Adrenal gland (tissue), 12 donors: ENCODE measurements around the gene DNAJB4. TPM values are rescaled to one million over a fixed set of nuclear protein-coding genes. Genes with fewer than 3 reads are reported as not detected.
"Not testable (repeated sequence)": the region's sequence is repeated elsewhere in the genome, so short reads cannot be mapped to it uniquely, and the experiment has no call there.

Experiments used
- DNase-seq, 7 donors: peaks; one replicate each; pipeline ENCODE4 v3.0.0-alpha.2; 2019 to 2020
- H3K27ac ChIP-seq, 5 donors: fragments of 200-600 bp; sonication (generic) in 4 of 5; 1 replicate in 3 of 5; 2 replicates in 2 of 5; pipeline versions ENCODE4 v1.5.1 to v1.8.0; 2016 to 2020; ENCODE audit warnings: mild to moderate bottlenecking in 1 of 5
- H3K27me3 ChIP-seq: fragments of 200-600 bp; 2 replicates; pipeline ENCODE4 v1.8.0; 2021
- H3K36me3 ChIP-seq, 2 donors: fragments of 200-600 bp; replicated peaks in 1 of 2; 1 replicate in 1 of 2; 2 replicates in 1 of 2; pipeline versions ENCODE4 v1.5.1 to v1.8.0; 2018 to 2022
- H3K4me1 ChIP-seq, 2 donors: fragments of 200-600 bp; replicated peaks in 1 of 2; 1 replicate in 1 of 2; 2 replicates in 1 of 2; pipeline versions ENCODE4 v1.5.1 to v1.8.0; 2018 to 2021
- H3K4me3 ChIP-seq, 4 donors: fragments of 200-600 bp; sonication (generic) in 3 of 4; one replicate each; pipeline ENCODE4 v1.5.1; 2016 to 2018
- H3K9me3 ChIP-seq, 3 donors: fragments of 200-600 bp; sonication (generic) in 1 of 3; replicated peaks in 1 of 3; 1 replicate in 2 of 3; 2 replicates in 1 of 3; pipeline versions ENCODE4 v1.5.1 to v1.8.0; 2016 to 2021
- CTCF ChIP-seq, 6 experiments: fragments of 450-650 bp in 4 of 6; fragments of 200-600 bp in 2 of 6; sonication (generic) in 1 of 6; IDR thresholded peaks; 1 replicate in 5 of 6; 2 replicates in 1 of 6; pipeline versions ENCODE4 v1.5.1 to v1.8.0; 2016 to 2021; ENCODE audit warnings: antibody characterized with exemption in 6 of 6, mild to moderate bottlenecking in 2 of 6, moderate library complexity in 1 of 6
- POLR2A ChIP-seq, 2 donors: fragments of 450-650 bp; IDR thresholded peaks; one replicate each; pipeline ENCODE4 v1.6.1; 2017; ENCODE audit warnings: antibody characterized with exemption in 2 of 2, mild to moderate bottlenecking in 2 of 2, moderate library complexity in 1 of 2
- WGBS, 4 donors: extraction: QIAGEN DNeasy Blood & Tissue Kit in 2 of 4; methylation state at CpG; one replicate each; pipeline versions ENCODE4 v1.1.5 to v1.1.7; 2013 to 2017; 5-methylcytosine and 5-hydroxymethylcytosine counted together
- intact Hi-C, 2 donors: fragments of 100-400 bp; cut with DNase I; formaldehyde crosslinking; loops; one replicate each; pipeline versions ENCODE4 v1.14.1 to v1.15.0; 2022 to 2023
- polyA plus RNA-seq, 3 donors: library from polyadenylated mRNA; stranded (reverse); fragments of 200-250 nt in 2 of 3; fragments of 350-450 nt in 1 of 3; fragmentation: Illumina TruSeq in 1 of 3; extraction: RNeasy Lipid Tissue Mini Kit (QIAGEN cat#74804) in 1 of 3; gene quantifications; one replicate each; pipeline ENCODE4 v1.2.3, GENCODE V29; 2013 to 2014
- total RNA-seq, 9 donors: library from RNA; depleted of rRNA in 4 of 9; stranded (reverse); fragments of >200 nt in 4 of 9; fragments of 120-200 nt in 1 of 9; fragmentation: NEBNext Ultra II Directional in 1 of 9; extraction: Animal tissue kit (Norgen Biotek cat#: 25700) in 1 of 9; gene quantifications; one replicate each; pipeline versions ENCODE4 v1.1.0 to v1.2.4, GENCODE V29; 2013 to 2023
- donor health status: healthy with polysubstance abuse.
- donor health status: Bipolar disorder and iron deficiency.
- donor health status: DM: yes; HTN: yes; CAD: no.
- donor health status: DM: no; HTN: no; CAD: no.
- donor health status: DM: no; HTN: no; CAD: no.
- donor health status: DM: yes; HTN: yes; CAD: no.

The DNAJB4 gene
- total and polyA plus RNA-seq, 12 donors, result 31.8 to 182 (median 68.8) TPM

- H3K27me3 ChIP-seq, result no peaks in the 10 kb centered on the region
- peaks cover 0 to 35% of the 10 kb centered on the region in 2 donors for H3K36me3 ChIP-seq
- no peaks in the 10 kb centered on the region for H3K9me3 ChIP-seq
- intact Hi-C loops, result no loop called here
- peaks cover 7 to 23% of the 10 kb centered on the region in 2 donors for H3K4me1 ChIP-seq
- no peak overlapping the region for H3K4me3 ChIP-seq
- DNase-seq, result no peak
- H3K27ac ChIP-seq, result no peak overlapping the region
- no peak for TF ChIP-seq POLR2A (IDR thresholded peaks at IDR 0.05)
- TF ChIP-seq CTCF (IDR thresholded peaks at IDR 0.05), result no peak
Observed at GRCh38 chr1:78015148-78015547, 10.4 kb downstream of the DNAJB4 start.

GRCh38 chr1:78019024-78019423 lies 14.3 kb downstream of the DNAJB4 start:
- Histone ChIP-seq H3K27ac (no peak overlapping the region), H3K36me3 (peaks cover 0 to 22% of the 10 kb centered on the region in 2 donors), H3K27me3 (no peaks in the 10 kb centered on the region), H3K4me1 (peaks cover 0 to 7% of the 10 kb centered on the region in 2 donors), H3K4me3 (no peak overlapping the region), H3K9me3 (no peaks in the 10 kb centered on the region)
- 92 to 100% (median 96%) methylated on average over 1 of the region's 1 CpG for WGBS, 4 donors
- TF ChIP-seq POLR2A (IDR thresholded peaks at IDR 0.05), result no peak
- TF ChIP-seq CTCF (IDR thresholded peaks at IDR 0.05), result no peak
- no peak for DNase-seq
- intact Hi-C loops, result no loop called here

GRCh38 chr1:78021134-78021533 lies 16.4 kb downstream of the DNAJB4 start:
- WGBS, 4 donors, result 89 to 100% (median 95%) methylated on average over 4 of the region's 4 CpGs

GRCh38 chr1:78029793-78030192 lies 25.1 kb downstream of the DNAJB4 start:
- intact Hi-C loops, result no loop called here
- Histone ChIP-seq H3K4me3 (no peak overlapping the region), H3K9me3 (no peaks in the 10 kb centered on the region), H3K27me3 (no peaks in the 10 kb centered on the region), H3K36me3 (no peaks in the 10 kb centered on the region), H3K27ac (no peak overlapping the region), H3K4me1 (peaks cover 0 to 8% of the 10 kb centered on the region in 2 donors)
- no peak for DNase-seq
- WGBS, 4 donors, result 55 to 82% (median 70%) methylated on average over 4 of the region's 4 CpGs
- no peak for TF ChIP-seq CTCF (IDR thresholded peaks at IDR 0.05)
- no peak for TF ChIP-seq POLR2A (IDR thresholded peaks at IDR 0.05)

More at GRCh38 chr1:78021134-78021533, 16.4 kb downstream of the DNAJB4 start:
- DNase-seq, H3K36me3 ChIP-seq, H3K27me3 ChIP-seq, H3K4me3 ChIP-seq, H3K4me1 ChIP-seq, intact Hi-C loops, H3K27ac ChIP-seq, H3K9me3 ChIP-seq: not testable (repeated sequence)

- 42 to 56% (median 50%) methylated on average over 4 of the region's 4 CpGs for WGBS, 4 donors
- Histone ChIP-seq H3K36me3 (no peaks in the 10 kb centered on the region), H3K4me3 (no peak overlapping the region), H3K9me3 (no peaks in the 10 kb centered on the region), H3K27ac (peak overlapping the region in 4 of 5 donors; percentile 10 to 73 (median 52)), H3K4me1 (peaks cover 3 to 14% of the 10 kb centered on the region in 2 donors), H3K27me3 (no peaks in the 10 kb centered on the region)
- intact Hi-C loops, result no loop called here
- peak in 4 of 7 donors; percentile 34 to 61 (median 50) for DNase-seq
- TF ChIP-seq CTCF (IDR thresholded peaks at IDR 0.05) (no peak), POLR2A (IDR thresholded peaks at IDR 0.05) (peak in 1 of 2 donors; percentile 18)
Observed at GRCh38 chr1:78032996-78033796, 28.5 kb downstream of the DNAJB4 start.
